HFFc6 (cell line): ENCODE results near the gene MTHFS. TPM values are rescaled to one million over a fixed set of nuclear protein-coding genes. Genes with fewer than 3 reads are reported as not detected.
"Not testable (repeated sequence)": the region's sequence is repeated elsewhere in the genome, so short reads cannot be mapped to it uniquely, and the experiment has no call there.

Experiments
- DNase-seq: peaks from one replicate; pipeline ENCODE4 v3.0.0-alpha.2; 2018
- H3K27ac Mint-ChIP-seq: 2 replicates; pipeline ENCODE4 v1.8.0; 2020; ENCODE audit warnings: mild to moderate bottlenecking, mixed read lengths
- H3K27me3 Mint-ChIP-seq: 2 replicates; pipeline ENCODE4 v1.8.0; 2021; ENCODE audit warnings: mild to moderate bottlenecking, moderate library complexity, mixed read lengths; ENCODE audit not compliant: insufficient read depth
- H3K36me3 Mint-ChIP-seq: 2 replicates; pipeline ENCODE4 v1.8.0; 2021; ENCODE audit warnings: low read depth, mixed read lengths
- H3K4me1 Mint-ChIP-seq: 2 replicates; pipeline ENCODE4 v1.8.0; 2020; ENCODE audit warnings: low read depth, mixed read lengths
- H3K4me3 Mint-ChIP-seq: 2 replicates; pipeline ENCODE4 v1.8.0; 2020; ENCODE audit warnings: mild to moderate bottlenecking, moderate library complexity, mixed read lengths
- H3K9me3 Mint-ChIP-seq: 2 replicates; pipeline ENCODE4 v1.8.0; 2020; ENCODE audit warnings: mild to moderate bottlenecking, mixed read lengths
- total RNA-seq, 6 experiments: library from RNA; stranded (reverse); fragmentation: NEBNext Ultra II Directional; extraction: Animal tissue kit (Norgen Biotek cat#: 25700); gene quantifications; 2 replicates in 1 of 6; 3 replicates in 5 of 6; pipeline ENCODE4 v1.2.3, GENCODE V29; 2021
- TF ChIP-seq, protein P1 (sequence below): fragments of 200-600 bp; sonication (generic); IDR thresholded peaks from 2 replicates; pipeline ENCODE4 v1.5.0; 2021; ENCODE audit warnings: antibody characterized with exemption, mild to moderate bottlenecking

Gene MTHFS
- total RNA-seq, 6 experiments from 2014 or later, result 18.5 to 23.0 (median 21.1) TPM

DNA sequence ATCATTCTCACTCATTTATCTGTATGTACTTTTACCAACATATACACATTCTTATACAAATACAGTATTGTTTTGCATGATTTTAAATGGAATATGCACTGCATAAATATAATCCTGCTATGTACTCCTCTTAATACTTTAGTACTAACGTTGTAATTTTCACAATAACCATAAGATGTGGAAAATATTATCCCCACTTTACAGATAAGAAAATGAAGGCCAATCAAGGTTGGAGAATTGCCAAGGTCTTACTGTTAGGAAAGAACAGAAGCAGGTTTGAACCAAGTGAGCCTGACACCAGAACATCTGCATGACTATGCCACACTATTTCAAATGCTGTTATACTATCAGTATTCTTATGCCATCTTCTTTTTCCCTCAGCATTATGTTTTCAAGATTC lies 41.3 kb upstream of the MTHFS start:
- H3K36me3 Mint-ChIP-seq, result no peaks in the 10 kb centered on the region
- no peaks in the 10 kb centered on the region for H3K9me3 Mint-ChIP-seq
- H3K27me3 Mint-ChIP-seq, result peaks cover 6% of the 10 kb centered on the region
- no peak overlapping the region for H3K27ac Mint-ChIP-seq
- TF ChIP-seq, protein P1, sequence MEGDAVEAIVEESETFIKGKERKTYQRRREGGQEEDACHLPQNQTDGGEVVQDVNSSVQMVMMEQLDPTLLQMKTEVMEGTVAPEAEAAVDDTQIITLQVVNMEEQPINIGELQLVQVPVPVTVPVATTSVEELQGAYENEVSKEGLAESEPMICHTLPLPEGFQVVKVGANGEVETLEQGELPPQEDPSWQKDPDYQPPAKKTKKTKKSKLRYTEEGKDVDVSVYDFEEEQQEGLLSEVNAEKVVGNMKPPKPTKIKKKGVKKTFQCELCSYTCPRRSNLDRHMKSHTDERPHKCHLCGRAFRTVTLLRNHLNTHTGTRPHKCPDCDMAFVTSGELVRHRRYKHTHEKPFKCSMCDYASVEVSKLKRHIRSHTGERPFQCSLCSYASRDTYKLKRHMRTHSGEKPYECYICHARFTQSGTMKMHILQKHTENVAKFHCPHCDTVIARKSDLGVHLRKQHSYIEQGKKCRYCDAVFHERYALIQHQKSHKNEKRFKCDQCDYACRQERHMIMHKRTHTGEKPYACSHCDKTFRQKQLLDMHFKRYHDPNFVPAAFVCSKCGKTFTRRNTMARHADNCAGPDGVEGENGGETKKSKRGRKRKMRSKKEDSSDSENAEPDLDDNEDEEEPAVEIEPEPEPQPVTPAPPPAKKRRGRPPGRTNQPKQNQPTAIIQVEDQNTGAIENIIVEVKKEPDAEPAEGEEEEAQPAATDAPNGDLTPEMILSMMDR, result no peak
- DNase-seq, result no peak
- H3K4me1 Mint-ChIP-seq, result peaks cover 15% of the 10 kb centered on the region
- H3K4me3 Mint-ChIP-seq, result no peak overlapping the region

DNA sequence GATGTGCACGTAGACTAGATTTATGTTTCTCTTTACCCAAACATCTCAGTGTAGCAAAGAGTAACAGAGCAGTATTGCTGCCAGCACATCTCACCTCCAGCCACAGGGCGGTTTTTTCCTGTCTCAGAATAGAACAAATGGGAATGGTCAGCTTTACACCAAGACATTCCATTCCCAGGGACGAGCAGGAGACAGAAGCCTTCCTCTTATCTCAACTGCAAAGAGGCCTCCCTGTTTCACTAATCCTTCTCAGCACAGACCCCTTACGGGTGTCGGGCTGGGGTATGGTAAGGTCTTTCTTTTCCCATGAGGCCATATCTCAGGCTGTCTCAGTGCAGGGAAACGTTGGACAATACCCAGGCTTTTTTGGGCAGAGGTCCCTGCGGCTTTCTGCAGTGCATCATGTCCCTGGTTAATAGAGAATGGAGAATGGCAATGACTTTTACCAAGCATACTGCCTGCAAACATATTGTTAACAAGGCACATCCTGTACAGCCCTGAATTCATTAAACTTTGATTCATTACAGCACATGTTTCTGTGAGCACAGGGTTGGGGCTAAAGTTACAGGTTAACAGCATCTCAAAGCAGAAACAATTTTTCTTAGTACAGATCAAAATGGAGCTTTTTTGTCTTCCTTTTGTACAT lies 38.9 kb upstream of the MTHFS start:
- not testable (repeated sequence) for H3K36me3 Mint-ChIP-seq, H3K27me3 Mint-ChIP-seq, H3K4me3 Mint-ChIP-seq, DNase-seq, H3K9me3 Mint-ChIP-seq, H3K27ac Mint-ChIP-seq, H3K4me1 Mint-ChIP-seq

DNA sequence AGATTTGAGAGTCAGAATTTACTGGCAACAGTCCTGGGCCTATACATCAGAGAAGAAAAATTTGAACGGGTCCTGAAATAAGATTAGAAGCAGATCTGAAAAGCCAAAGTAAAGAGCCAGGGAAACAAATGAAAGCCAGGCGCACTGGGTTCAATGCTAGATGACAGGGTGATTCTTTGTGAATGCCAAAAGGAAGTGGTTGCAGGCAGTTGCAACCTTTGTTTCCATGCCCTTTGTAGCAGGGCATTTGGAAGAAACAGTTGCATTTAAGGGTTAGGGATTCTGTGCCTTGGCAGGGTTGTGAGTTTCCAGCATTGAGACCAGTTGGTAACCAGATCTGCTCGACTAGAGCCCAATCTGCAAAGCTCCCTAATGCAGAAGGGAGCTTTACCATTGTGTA lies 36.4 kb upstream of the MTHFS start:
- H3K27ac Mint-ChIP-seq, result no peak overlapping the region
- no peaks in the 10 kb centered on the region for H3K9me3 Mint-ChIP-seq
- DNase-seq, result no peak
- TF ChIP-seq, protein P1, result no peak
- H3K36me3 Mint-ChIP-seq, result no peaks in the 10 kb centered on the region
- H3K4me1 Mint-ChIP-seq, result no peaks in the 10 kb centered on the region
- H3K4me3 Mint-ChIP-seq, result no peak overlapping the region
- H3K27me3 Mint-ChIP-seq, result peaks cover 11% of the 10 kb centered on the region

DNA sequence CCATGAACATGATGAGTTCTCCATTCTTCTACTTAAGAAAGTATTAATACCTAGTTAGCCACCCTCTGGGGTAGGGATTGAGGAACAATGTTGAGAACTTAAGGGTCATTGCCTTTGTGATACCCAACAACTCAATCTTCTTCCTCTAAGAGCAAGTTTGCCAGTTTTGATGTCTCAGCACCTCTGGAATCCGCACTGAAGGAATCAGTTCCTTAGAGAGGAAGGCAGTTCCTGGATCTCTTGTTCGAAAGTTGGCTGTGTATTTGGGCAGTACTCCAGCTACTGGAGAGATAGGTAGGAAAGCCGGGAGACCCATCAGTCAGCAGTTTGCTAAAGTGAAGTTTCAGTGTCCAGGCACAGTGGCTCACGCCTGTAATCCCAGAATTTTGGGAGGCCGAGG lies 35.6 kb upstream of the MTHFS start:
- H3K36me3 Mint-ChIP-seq, result no peaks in the 10 kb centered on the region
- H3K27me3 Mint-ChIP-seq, result peaks cover 11% of the 10 kb centered on the region
- DNase-seq, result no peak

DNA sequence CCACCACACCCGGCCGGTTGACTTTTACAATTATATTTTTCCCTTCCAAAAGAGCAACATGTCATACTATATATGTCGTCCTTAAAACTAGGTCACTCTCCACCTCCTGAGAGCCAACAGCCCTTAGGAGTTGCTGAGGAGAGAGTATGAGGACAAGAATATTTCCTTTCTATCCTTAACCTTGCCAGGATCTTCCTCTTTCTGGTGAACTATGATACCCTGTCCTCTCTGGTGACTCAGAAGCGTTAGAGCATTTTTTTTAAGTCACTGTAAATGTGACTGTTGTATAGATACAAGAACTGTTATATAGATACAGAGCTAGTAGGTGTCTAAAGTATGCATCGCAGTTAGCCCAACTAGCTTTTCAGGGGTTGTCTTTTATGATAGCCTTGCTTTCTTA lies 33.7 kb upstream of the MTHFS start:
- Mint-ChIP-seq H3K9me3 (peaks cover 6% of the 10 kb centered on the region; the same call in 1 of the 2 replicates), H3K36me3 (no peaks in the 10 kb centered on the region; the same call in 1 of the 2 replicates), H3K4me1 (no peaks in the 10 kb centered on the region), H3K27ac (no peak overlapping the region), H3K27me3 (peaks cover 10% of the 10 kb centered on the region), H3K4me3 (no peak overlapping the region)
- DNase-seq, result no peak
- TF ChIP-seq, protein P1, result no peak

More for the DNA sequence above, 35.6 kb upstream of the MTHFS start:
- Mint-ChIP-seq H3K27ac (no peak overlapping the region), H3K4me1 (no peaks in the 10 kb centered on the region), H3K4me3 (no peak overlapping the region), H3K9me3 (no peaks in the 10 kb centered on the region)
- TF ChIP-seq, protein P1, result no peak

DNA sequence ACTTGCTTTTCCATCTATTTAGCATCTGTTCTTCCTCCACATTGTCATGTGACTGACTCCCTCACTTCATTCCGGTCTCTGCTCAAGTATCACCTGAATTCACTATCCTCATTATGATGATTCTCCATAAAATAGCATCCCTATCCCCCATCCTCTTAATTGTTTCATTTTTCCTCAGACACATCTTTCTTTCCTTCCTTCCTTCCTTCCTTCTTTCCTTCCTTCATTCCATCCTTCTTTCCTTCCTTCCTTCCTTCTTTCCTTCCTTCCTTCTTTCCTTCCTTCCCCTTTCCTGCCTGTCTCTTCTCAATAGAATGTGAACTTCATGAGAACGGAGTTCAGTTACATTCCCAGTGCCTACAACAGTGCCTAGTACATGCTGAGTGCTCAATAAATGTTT lies 32.6 kb upstream of the MTHFS start:
- Mint-ChIP-seq H3K4me3 (no peak overlapping the region), H3K36me3 (no peaks in the 10 kb centered on the region; the same call in 1 of the 2 replicates), H3K9me3 (peaks cover 9% of the 10 kb centered on the region; the same call in 1 of the 2 replicates), H3K27me3 (peaks cover 10% of the 10 kb centered on the region), H3K27ac (no peak overlapping the region), H3K4me1 (no peaks in the 10 kb centered on the region)
- TF ChIP-seq, protein P1, result no peak
- DNase-seq, result no peak

DNA sequence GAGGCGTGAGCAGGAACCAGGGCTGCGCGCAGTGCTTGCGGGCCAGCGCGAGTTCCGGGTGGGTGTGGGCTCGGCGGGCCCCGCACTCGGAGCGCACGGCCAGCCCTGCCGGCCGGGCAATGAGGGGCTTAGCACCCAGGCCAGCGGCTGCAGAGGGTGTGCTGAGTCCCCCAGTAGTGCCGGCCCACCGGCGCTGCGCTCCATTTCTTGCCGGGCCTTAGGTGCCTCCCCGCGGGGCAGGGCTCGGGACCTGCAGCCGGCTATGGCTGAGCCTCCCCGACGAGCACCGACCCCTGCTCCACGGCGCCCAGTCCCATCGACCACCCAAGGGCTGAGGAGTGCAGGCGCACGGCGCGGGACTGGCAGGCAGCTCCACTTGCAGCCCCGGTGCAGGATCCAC lies 29.3 kb upstream of the MTHFS start:
- H3K9me3 Mint-ChIP-seq, result peaks cover 23% of the 10 kb centered on the region
- H3K4me1 Mint-ChIP-seq, result peaks cover 16% of the 10 kb centered on the region
- H3K27me3 Mint-ChIP-seq, H3K27ac Mint-ChIP-seq, H3K4me3 Mint-ChIP-seq, DNase-seq: not testable (repeated sequence)
- peaks cover 13% of the 10 kb centered on the region for H3K36me3 Mint-ChIP-seq
